Neural progenitor cell (in vitro differentiated cells): ENCODE results near the gene PPP4R1. TPM values are rescaled to one million over a fixed set of nuclear protein-coding genes. Genes with fewer than 3 reads are reported as not detected.

ENCODE experiments used
- DNase-seq: peaks from one replicate; pipeline ENCODE4 v3.0.0-alpha.2; 2016; ENCODE audit warnings: low spot score
- H2AFZ ChIP-seq: fragments of 200-600 bp; sonication (generic); replicated peaks from 2 replicates; pipeline ENCODE4 v1.6.1; 2016; ENCODE audit warnings: antibody characterized with exemption
- H3F3A ChIP-seq: fragments of 200-600 bp; sonication (generic); 2 replicates; pipeline ENCODE4 v1.6.1; 2016; ENCODE audit warnings: antibody characterized with exemption, low read depth
- H3K27ac ChIP-seq: fragments of 200-600 bp; sonication (generic); 2 replicates; pipeline ENCODE4 v1.5.1; 2016; ENCODE audit warnings: mild to moderate bottlenecking
- H3K27me3 ChIP-seq: fragments of 200-600 bp; sonication (generic); 2 replicates; pipeline ENCODE4 v1.6.1; 2016; ENCODE audit warnings: mild to moderate bottlenecking, moderate library complexity
- H3K36me3 ChIP-seq: fragments of 200-600 bp; sonication (generic); 2 replicates; pipeline ENCODE4 v1.5.1; 2016
- H3K4me1 ChIP-seq: fragments of 200-600 bp; sonication (generic); 2 replicates; pipeline ENCODE4 v1.6.1; 2016; ENCODE audit warnings: mixed run types
- H3K4me2 ChIP-seq: fragments of 200-600 bp; sonication (generic); 2 replicates; pipeline ENCODE4 v1.6.1; 2016
- H3K4me3 ChIP-seq: fragments of 200-600 bp; sonication (generic); 2 replicates; pipeline ENCODE4 v1.5.1; 2016
- H3K79me2 ChIP-seq: fragments of 200-600 bp; sonication (generic); 2 replicates; pipeline ENCODE4 v1.6.1; 2016; ENCODE audit warnings: low read depth
- H3K9ac ChIP-seq: fragments of 200-600 bp; sonication (generic); 2 replicates; pipeline ENCODE4 v1.6.1; 2016
- H3K9me3 ChIP-seq: fragments of 200-600 bp; sonication (generic); 2 replicates; pipeline ENCODE4 v1.5.1; 2016; ENCODE audit warnings: low read depth
- H4K20me1 ChIP-seq: fragments of 200-600 bp; sonication (generic); 2 replicates; pipeline ENCODE4 v1.6.1; 2016; ENCODE audit warnings: low read depth
- H3K27ac Mint-ChIP-seq: 3 replicates; pipeline ENCODE4 v1.8.0; 2021; ENCODE audit warnings: mixed read lengths
- H3K27me3 Mint-ChIP-seq: 2 replicates; pipeline ENCODE4 v1.8.0; 2022; ENCODE audit warnings: low read depth, mild to moderate bottlenecking, inconsistent platforms, moderate library complexity, mixed read lengths; ENCODE audit not compliant: insufficient read depth
- H3K36me3 Mint-ChIP-seq: 3 replicates; pipeline ENCODE4 v1.8.0; 2021; ENCODE audit warnings: mixed read lengths
- H3K4me1 Mint-ChIP-seq: 3 replicates; pipeline ENCODE4 v1.8.0; 2021; ENCODE audit warnings: mixed read lengths
- H3K4me3 Mint-ChIP-seq: 3 replicates; pipeline ENCODE4 v1.8.0; 2021; ENCODE audit warnings: mild to moderate bottlenecking, moderate library complexity, mixed read lengths
- H3K9me3 Mint-ChIP-seq: 3 replicates; pipeline ENCODE4 v1.8.0; 2020; ENCODE audit warnings: mixed read lengths
- EZH2 ChIP-seq: fragments of 200-600 bp; sonication (generic); IDR thresholded peaks from 2 replicates; pipeline ENCODE4 v1.6.1; 2017; ENCODE audit warnings: antibody characterized with exemption, mild to moderate bottlenecking, moderate library complexity
- EZH2phosphoT487 ChIP-seq: fragments of 200-600 bp; sonication (generic); IDR thresholded peaks from 2 replicates; pipeline ENCODE4 v1.6.1; 2017; ENCODE audit warnings: antibody characterized with exemption
- total RNA-seq: library from RNA; depleted of rRNA; stranded (reverse); fragments of >200 nt; gene quantifications from 2 replicates; pipeline ENCODE4 v1.2.3, GENCODE V29; 2015; ENCODE audit warnings: low replicate concordance
- TF ChIP-seq, protein P1 (sequence below): fragments of 200-600 bp; sonication (generic); IDR thresholded peaks from 2 replicates; pipeline ENCODE4 v1.5.1; 2017; ENCODE audit warnings: antibody characterized with exemption, mild to moderate bottlenecking

Gene PPP4R1
- total RNA-seq, 1 donor from 2014 or later: 102 TPM

DNA sequence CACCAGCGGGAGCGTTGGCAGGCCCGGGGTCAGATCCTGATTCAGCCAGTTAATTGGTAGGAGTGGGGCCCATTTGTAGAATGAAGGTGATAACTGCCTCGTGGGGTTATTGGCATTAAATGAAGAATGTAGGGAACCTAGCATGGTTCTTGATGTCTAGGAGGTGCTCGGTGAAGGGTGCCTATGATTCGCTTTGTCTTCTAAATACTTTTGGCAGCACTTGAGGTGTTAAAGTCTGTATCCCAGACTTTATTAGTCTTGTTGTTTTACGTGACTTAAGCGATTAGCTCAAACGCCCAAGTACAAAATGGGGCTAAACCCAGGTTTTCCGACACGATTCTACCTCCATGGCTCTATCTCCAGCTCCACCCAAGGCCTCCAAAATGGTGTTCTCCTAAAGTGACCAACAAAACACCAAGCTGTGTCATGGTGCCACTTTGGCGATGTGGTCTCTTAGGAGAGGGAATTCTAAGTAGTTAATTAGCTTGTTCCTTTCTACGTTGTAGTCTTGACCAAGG, 980 bp upstream of the PPP4R1 start:
- peak overlapping the region; percentile 88 for H3K4me3 Mint-ChIP-seq
- peaks cover 6% of the 10 kb centered on the region for H3K27me3 Mint-ChIP-seq
- H4K20me1 ChIP-seq: peaks cover 33% of the 10 kb centered on the region
- no peaks in the 10 kb centered on the region for H3K27me3 ChIP-seq
- peak overlapping the region; percentile 94 for H3K27ac Mint-ChIP-seq
- DNase-seq: no peak
- TF ChIP-seq, protein P1, sequence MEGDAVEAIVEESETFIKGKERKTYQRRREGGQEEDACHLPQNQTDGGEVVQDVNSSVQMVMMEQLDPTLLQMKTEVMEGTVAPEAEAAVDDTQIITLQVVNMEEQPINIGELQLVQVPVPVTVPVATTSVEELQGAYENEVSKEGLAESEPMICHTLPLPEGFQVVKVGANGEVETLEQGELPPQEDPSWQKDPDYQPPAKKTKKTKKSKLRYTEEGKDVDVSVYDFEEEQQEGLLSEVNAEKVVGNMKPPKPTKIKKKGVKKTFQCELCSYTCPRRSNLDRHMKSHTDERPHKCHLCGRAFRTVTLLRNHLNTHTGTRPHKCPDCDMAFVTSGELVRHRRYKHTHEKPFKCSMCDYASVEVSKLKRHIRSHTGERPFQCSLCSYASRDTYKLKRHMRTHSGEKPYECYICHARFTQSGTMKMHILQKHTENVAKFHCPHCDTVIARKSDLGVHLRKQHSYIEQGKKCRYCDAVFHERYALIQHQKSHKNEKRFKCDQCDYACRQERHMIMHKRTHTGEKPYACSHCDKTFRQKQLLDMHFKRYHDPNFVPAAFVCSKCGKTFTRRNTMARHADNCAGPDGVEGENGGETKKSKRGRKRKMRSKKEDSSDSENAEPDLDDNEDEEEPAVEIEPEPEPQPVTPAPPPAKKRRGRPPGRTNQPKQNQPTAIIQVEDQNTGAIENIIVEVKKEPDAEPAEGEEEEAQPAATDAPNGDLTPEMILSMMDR: no peak
- TF ChIP-seq EZH2phosphoT487 (no peak), EZH2 (no peak)
- H3K9me3 Mint-ChIP-seq: peaks cover 7% of the 10 kb centered on the region
- peak overlapping the region; percentile 90 for H3K4me2 ChIP-seq
- peak overlapping the region; percentile 89 for H3K27ac ChIP-seq
- H3K4me1 Mint-ChIP-seq: peaks cover 32% of the 10 kb centered on the region
- peak overlapping the region; percentile 56 for H3K4me3 ChIP-seq
- no peaks in the 10 kb centered on the region for H3K9me3 ChIP-seq
- H3K79me2 ChIP-seq: peaks cover 41% of the 10 kb centered on the region
- H3K36me3 Mint-ChIP-seq: peaks cover 19% of the 10 kb centered on the region
- peaks cover 31% of the 10 kb centered on the region for H3K4me1 ChIP-seq
- H3K36me3 ChIP-seq: no peaks in the 10 kb centered on the region
- H2AFZ ChIP-seq: peak overlapping the region; percentile 86
- peak overlapping the region; percentile 42 for H3K9ac ChIP-seq
- peaks cover 25% of the 10 kb centered on the region for H3F3A ChIP-seq

DNA sequence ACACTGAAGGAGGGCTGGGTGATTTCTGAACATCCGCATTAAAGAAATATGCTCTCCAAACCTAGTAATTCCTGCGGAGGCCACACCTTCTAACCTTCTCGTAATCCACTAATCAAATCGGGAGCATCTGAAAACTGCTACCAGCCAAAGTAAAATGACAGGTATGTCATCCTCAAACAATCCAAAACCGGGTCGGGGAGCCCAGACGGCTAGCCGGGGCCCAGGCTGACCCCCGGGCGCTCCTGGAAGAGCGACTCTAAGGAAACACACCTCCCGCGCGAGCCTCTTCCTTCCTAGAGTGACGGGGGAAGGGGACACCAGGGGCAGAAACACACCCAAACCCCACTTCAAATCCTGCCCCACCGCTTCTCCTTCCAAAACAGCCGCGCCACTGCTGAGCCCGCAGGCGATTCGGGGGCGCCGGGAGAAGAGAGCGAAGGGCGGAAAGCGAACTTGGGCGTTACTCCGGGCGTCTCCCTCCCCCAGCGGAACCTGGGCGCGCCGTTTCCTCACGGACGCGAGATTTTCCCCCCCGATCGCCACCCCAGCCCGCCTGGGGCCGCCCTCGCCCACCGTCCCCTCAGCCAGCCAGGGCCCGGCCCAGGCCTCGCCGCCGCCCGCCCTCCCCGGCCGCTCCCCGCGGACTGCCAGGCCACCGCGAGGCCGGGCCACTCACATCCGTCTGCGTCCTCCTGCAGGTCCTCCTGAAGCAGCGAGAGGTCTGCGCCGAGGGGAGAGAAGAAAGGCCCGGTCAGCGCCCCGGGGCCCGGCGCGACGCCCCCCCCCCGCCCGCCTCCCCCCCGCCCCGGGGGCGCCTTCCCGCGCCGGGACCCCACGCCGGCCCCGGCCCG, 584 bp downstream of the PPP4R1 start:
- Histone ChIP-seq H3K27me3 (no peaks in the 10 kb centered on the region), H3K4me3 (peak overlapping the region; percentile 95), H3K27ac (peak overlapping the region; percentile 65), H3F3A (peaks cover 25% of the 10 kb centered on the region), H3K9ac (peak overlapping the region; percentile 53), H3K4me2 (peak overlapping the region; percentile 92), H3K79me2 (peaks cover 56% of the 10 kb centered on the region), H3K4me1 (peaks cover 19% of the 10 kb centered on the region), H3K36me3 (peaks cover 8% of the 10 kb centered on the region), H2AFZ (peak overlapping the region; percentile 7), H3K9me3 (no peaks in the 10 kb centered on the region), H4K20me1 (peaks cover 47% of the 10 kb centered on the region)
- peak overlapping the region; percentile 96 for H3K27ac Mint-ChIP-seq
- TF ChIP-seq, protein P1: no peak
- TF ChIP-seq EZH2 (no peak), EZH2phosphoT487 (no peak)
- H3K27me3 Mint-ChIP-seq: peaks cover 6% of the 10 kb centered on the region
- H3K36me3 Mint-ChIP-seq: peaks cover 27% of the 10 kb centered on the region
- peak overlapping the region; percentile 97 for H3K4me3 Mint-ChIP-seq
- peaks cover 30% of the 10 kb centered on the region for H3K4me1 Mint-ChIP-seq
- peaks cover 7% of the 10 kb centered on the region for H3K9me3 Mint-ChIP-seq
- peak; percentile 76 for DNase-seq

DNA sequence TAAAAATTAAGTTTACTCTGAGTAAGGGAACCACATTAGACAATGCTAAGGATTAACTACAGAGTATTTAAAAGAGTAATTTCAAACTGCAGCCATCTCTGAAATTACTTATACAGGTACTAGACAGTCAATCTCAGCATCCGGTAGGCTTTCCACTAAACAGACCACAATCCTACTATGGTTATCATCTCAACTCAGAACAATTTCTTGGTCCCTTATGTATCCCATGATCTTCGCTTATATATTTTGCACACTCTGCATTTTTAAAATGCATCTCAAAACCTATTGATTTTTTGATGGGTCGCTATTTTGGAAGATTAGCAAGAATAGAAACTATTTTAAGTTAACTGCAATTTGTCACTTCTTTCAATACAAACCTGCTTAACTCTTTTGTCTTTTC, 1.4 kb downstream of the PPP4R1 start:
- H3K4me3 Mint-ChIP-seq: peak overlapping the region; percentile 97

More for the DNA sequence above, 1.4 kb downstream of the PPP4R1 start:
- H3K4me1 ChIP-seq: peaks cover 18% of the 10 kb centered on the region
- no peaks in the 10 kb centered on the region for H3K27me3 ChIP-seq
- H3K27ac ChIP-seq: no peak overlapping the region
- H4K20me1 ChIP-seq: peaks cover 55% of the 10 kb centered on the region
- TF ChIP-seq EZH2phosphoT487: no peak
- no peak for TF ChIP-seq EZH2
- TF ChIP-seq, protein P1: no peak
- H2AFZ ChIP-seq: no peak overlapping the region
- H3K9me3 Mint-ChIP-seq: peaks cover 12% of the 10 kb centered on the region
- peaks cover 8% of the 10 kb centered on the region for H3K36me3 ChIP-seq
- H3K79me2 ChIP-seq: peaks cover 64% of the 10 kb centered on the region
- H3K36me3 Mint-ChIP-seq: peaks cover 35% of the 10 kb centered on the region
- H3K4me2 ChIP-seq: peak overlapping the region; percentile 92
- peak overlapping the region; percentile 95 for H3K4me3 ChIP-seq
- H3K27ac Mint-ChIP-seq: no peak overlapping the region
- H3K9ac ChIP-seq: peak overlapping the region; percentile 53
- H3K4me1 Mint-ChIP-seq: peaks cover 30% of the 10 kb centered on the region
- peaks cover 25% of the 10 kb centered on the region for H3F3A ChIP-seq
- DNase-seq: no peak
- peaks cover 6% of the 10 kb centered on the region for H3K27me3 Mint-ChIP-seq
- H3K9me3 ChIP-seq: no peaks in the 10 kb centered on the region
